ENCODE data around the gene CAPN11. TPM values are rescaled to one million over a fixed set of nuclear protein-coding genes. Genes with fewer than 3 reads are reported as not detected.

Gene CAPN11
- total RNA-seq, 4 donors from 2014 or later: 0.67 to 16.5 (median 4.9) TPM; not detected in 1

GRCh38 chr6:44214307-44214706 lies 55.7 kb downstream of the CAPN11 start:
- H3K36me3 ChIP-seq: no peaks in the 10 kb centered on the region
- H3K27ac ChIP-seq: no peak overlapping the region
- H3K27me3 ChIP-seq: no peaks in the 10 kb centered on the region
- no peak for TF ChIP-seq CTCF (IDR thresholded peaks at IDR 0.05)
- TF ChIP-seq POLR2A (IDR thresholded peaks at IDR 0.05): no peak
- no peak overlapping the region for H3K4me3 ChIP-seq
- no peaks in the 10 kb centered on the region for H3K9me3 ChIP-seq
- peaks cover 0 to 28% (median 8%) of the 10 kb centered on the region in 4 donors for H3K4me1 ChIP-seq
- no peak for DNase-seq

- H3K4me3 ChIP-seq: no peak within 1 kb of the TSS
- no peaks in the 10 kb centered on the region for H3K36me3 ChIP-seq
- peaks cover 0 to 43% (median 13%) of the 10 kb centered on the region in 4 donors for H3K4me1 ChIP-seq
- H3K27me3 ChIP-seq: no peaks in the 10 kb centered on the region
- H3K9me3 ChIP-seq: no peaks in the 10 kb centered on the region
- H3K27ac ChIP-seq: peak within 1 kb of the TSS in 3 of 4 donors; percentile 62 to 82 (median 78)
- TF ChIP-seq POLR2A (IDR thresholded peaks at IDR 0.05) (no peak), CTCF (IDR thresholded peaks at IDR 0.05) (no peak)
- no peak for DNase-seq
Measured at GRCh38 chr6:44216677-44217331, 58.2 kb downstream of the CAPN11 start, which contains the start of gene MYMX. MYMX (plus strand) TSS chr6:44216926; CDS start chr6:44217472, 546 bp downstream.

GRCh38 chr6:44217332-44218143 lies 58.9 kb downstream of the CAPN11 start:
- Histone ChIP-seq H3K9me3 (no peaks in the 10 kb centered on the region), H3K27me3 (no peaks in the 10 kb centered on the region), H3K27ac (peak overlapping the region in 3 of 4 donors; percentile 62 to 82 (median 78)), H3K36me3 (no peaks in the 10 kb centered on the region), H3K4me1 (peaks cover 0 to 50% (median 14%) of the 10 kb centered on the region in 4 donors), H3K4me3 (no peak overlapping the region)
- TF ChIP-seq POLR2A (IDR thresholded peaks at IDR 0.05) (no peak), CTCF (IDR thresholded peaks at IDR 0.05) (no peak)
- DNase-seq: no peak

- TF ChIP-seq CTCF (IDR thresholded peaks at IDR 0.05) (peak in 1 of 6 experiments; percentile 8), POLR2A (IDR thresholded peaks at IDR 0.05) (peak in 1 of 2 donors; percentile 27)
- Histone ChIP-seq H3K27ac (peak overlapping the region; percentile 52 to 82 (median 78)), H3K4me1 (peaks cover 0 to 64% (median 17%) of the 10 kb centered on the region in 4 donors), H3K4me3 (peak overlapping the region; percentile 45 to 56 (median 46)), H3K36me3 (no peaks in the 10 kb centered on the region), H3K9me3 (no peaks in the 10 kb centered on the region), H3K27me3 (no peaks in the 10 kb centered on the region)
- DNase-seq: peak; percentile 64 to 87 (median 78)
Measured at GRCh38 chr6:44219053-44219814, 60.6 kb downstream of the CAPN11 start.
